ENCODE results near the gene RASAL2. TPM values are rescaled to one million over a fixed set of nuclear protein-coding genes. Genes with fewer than 3 reads are reported as not detected.

RASAL2 gene
- total and polyA plus RNA-seq, 2 experiments from 2014 or later, result 16.0 to 42.2 TPM

DNA sequence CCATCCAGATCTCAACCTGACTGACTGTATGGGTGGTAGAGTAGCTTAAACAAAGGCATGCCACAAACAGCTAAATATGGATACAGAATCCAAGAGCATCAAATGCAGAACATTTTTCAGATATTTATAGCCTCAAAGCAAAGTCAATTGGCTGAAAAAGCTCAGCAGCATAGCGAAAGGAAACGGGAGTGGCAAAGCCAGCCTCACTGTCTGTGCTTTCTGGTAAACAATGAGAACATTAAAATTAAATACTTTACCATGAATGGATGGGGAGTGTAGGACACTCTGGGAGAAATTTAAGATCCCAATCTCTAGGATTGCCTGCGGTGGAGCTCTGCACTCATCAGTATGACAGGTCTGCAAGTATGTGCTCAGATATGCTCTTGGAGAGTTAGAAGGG lies 4.4 kb downstream of the RASAL2 start:
- Mint-ChIP-seq H3K27ac (no peak overlapping the region), H3K9me3 (no peaks in the 10 kb centered on the region), H3K4me1 (peaks cover 47% of the 10 kb centered on the region), H3K36me3 (ENCODE audit: low read depth) (no peaks in the 10 kb centered on the region), H3K4me3 (no peak overlapping the region), H3K27me3 (ENCODE audit: insufficient read depth, low read depth, poor library complexity) (no peaks in the 10 kb centered on the region)
- ATAC-seq, result no peak
- TF ChIP-seq ZNF114 (CRISPR knock-in tag; IDR thresholded peaks at IDR 0.05) (no peak), EZH2 (IDR thresholded peaks at IDR 0.05; ENCODE audit: low read depth, unreplicated experiment) (no peak)
- Histone ChIP-seq H3K9me2 (ENCODE audit: insufficient read depth) (no peaks in the 10 kb centered on the region), H3K4me3 (no peak overlapping the region), H4K20me1 (replicated peaks; ENCODE audit: insufficient read depth) (peaks cover 24% of the 10 kb centered on the region), H3K36me3 (ENCODE audit: insufficient read depth) (no peaks in the 10 kb centered on the region), H3K27ac (ENCODE audit: low read depth) (no peak overlapping the region; the same call in 1 of the 2 replicates), H3K4me2 (peak overlapping the region; percentile 37; the same call in 1 of the 2 replicates), H3K4me1 (ENCODE audit: insufficient read depth) (peaks cover 46% of the 10 kb centered on the region), H3K27me3 (ENCODE audit: insufficient read depth) (no peaks in the 10 kb centered on the region), H2AFZ (no peak overlapping the region), H3K79me2 (replicated peaks; ENCODE audit: insufficient read depth) (peaks cover 90% of the 10 kb centered on the region), H3F3A (replicated peaks; ENCODE audit: low read depth) (0 out of 2 replicates have a peak, but pooled peaks cover 3% of the 10 kb centered on the region)
- no peak for DNase-seq (ENCODE audit: low spot score)

DNA sequence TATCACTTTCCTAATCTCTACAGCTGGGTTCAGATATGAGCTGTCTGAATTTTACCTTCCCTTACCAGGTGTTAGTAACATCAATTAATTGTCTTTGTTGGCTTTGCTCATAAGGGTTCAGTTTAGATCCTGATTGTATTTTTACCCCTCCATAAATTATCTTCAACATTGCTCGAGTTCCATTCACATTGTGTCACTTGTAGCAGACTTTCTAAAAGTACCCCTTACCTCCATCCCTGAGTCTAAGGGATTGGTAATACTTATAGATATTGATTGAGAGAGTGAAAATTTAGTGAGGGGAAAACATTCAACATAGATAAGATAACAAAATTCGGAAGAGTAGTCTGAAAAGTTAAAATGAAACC lies 7.3 kb downstream of the RASAL2 start:
- Mint-ChIP-seq H3K4me3 (no peak overlapping the region), H3K36me3 (ENCODE audit: low read depth) (no peaks in the 10 kb centered on the region), H3K27ac (no peak overlapping the region), H3K9me3 (no peaks in the 10 kb centered on the region), H3K4me1 (peaks cover 44% of the 10 kb centered on the region), H3K27me3 (ENCODE audit: insufficient read depth, low read depth, poor library complexity) (no peaks in the 10 kb centered on the region)
- Histone ChIP-seq H3K4me1 (ENCODE audit: insufficient read depth) (peaks cover 31% of the 10 kb centered on the region), H3K4me2 (no peak overlapping the region), H3K27me3 (ENCODE audit: insufficient read depth) (no peaks in the 10 kb centered on the region), H4K20me1 (replicated peaks; ENCODE audit: insufficient read depth) (peaks cover 9% of the 10 kb centered on the region; the same call in 1 of the 2 replicates), H3K79me2 (replicated peaks; ENCODE audit: insufficient read depth) (peaks cover 100% of the 10 kb centered on the region), H3K36me3 (ENCODE audit: insufficient read depth) (no peaks in the 10 kb centered on the region), H3F3A (replicated peaks; ENCODE audit: low read depth) (no peaks in the 10 kb centered on the region), H3K4me3 (no peak overlapping the region), H2AFZ (no peak overlapping the region), H3K9me2 (ENCODE audit: insufficient read depth) (no peaks in the 10 kb centered on the region), H3K27ac (ENCODE audit: low read depth) (no peak overlapping the region)
- DNase-seq (ENCODE audit: low spot score) (no peak), ATAC-seq (no peak)
- no peak for TF ChIP-seq EZH2phosphoT487 (IDR thresholded peaks at IDR 0.05; ENCODE audit: unreplicated experiment)

DNA sequence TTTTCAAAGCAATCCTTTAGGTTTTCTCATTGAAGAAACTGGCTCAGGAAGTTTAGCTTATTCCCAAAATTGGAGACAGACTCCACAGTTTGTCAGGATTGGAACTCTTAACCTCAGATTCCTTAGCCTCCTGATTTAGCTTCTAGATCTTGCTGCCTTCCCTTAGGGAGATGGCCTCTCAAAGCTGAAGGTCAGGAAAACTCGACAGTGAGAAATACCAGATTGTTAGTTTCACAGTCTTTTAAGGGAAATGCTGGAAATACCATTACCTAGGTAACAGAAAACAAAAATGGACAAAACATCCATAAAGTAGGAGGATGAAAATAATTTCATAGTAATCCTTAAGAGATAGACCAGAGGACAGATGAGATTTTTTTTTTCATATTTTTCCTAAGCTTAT lies 7.8 kb downstream of the RASAL2 start:
- Mint-ChIP-seq H3K27me3 (ENCODE audit: insufficient read depth, low read depth, poor library complexity) (no peaks in the 10 kb centered on the region), H3K36me3 (ENCODE audit: low read depth) (no peaks in the 10 kb centered on the region), H3K4me1 (peaks cover 40% of the 10 kb centered on the region), H3K9me3 (no peaks in the 10 kb centered on the region), H3K27ac (no peak overlapping the region), H3K4me3 (no peak overlapping the region)
- no peak overlapping the region for H2AFZ ChIP-seq
- H3K4me3 ChIP-seq, result no peak overlapping the region
- H3K9me2 ChIP-seq (ENCODE audit: insufficient read depth), result no peaks in the 10 kb centered on the region
- H3K36me3 ChIP-seq (ENCODE audit: insufficient read depth), result no peaks in the 10 kb centered on the region
- peaks cover 100% of the 10 kb centered on the region for H3K79me2 ChIP-seq (replicated peaks; ENCODE audit: insufficient read depth)
- ATAC-seq (no peak), DNase-seq (ENCODE audit: low spot score) (no peak)
- H3K4me2 ChIP-seq, result no peak overlapping the region
- H3K4me1 ChIP-seq (ENCODE audit: insufficient read depth), result peaks cover 30% of the 10 kb centered on the region
- peaks cover 7% of the 10 kb centered on the region; the same call in 1 of the 2 replicates for H4K20me1 ChIP-seq (replicated peaks; ENCODE audit: insufficient read depth)
- H3K27ac ChIP-seq (ENCODE audit: low read depth), result no peak overlapping the region
- H3F3A ChIP-seq (replicated peaks; ENCODE audit: low read depth), result no peaks in the 10 kb centered on the region
- H3K27me3 ChIP-seq (ENCODE audit: insufficient read depth), result no peaks in the 10 kb centered on the region
- no peak for TF ChIP-seq POLR2AphosphoS5 (IDR thresholded peaks at IDR 0.05; ENCODE audit: low read depth)
- no peak for TF ChIP-seq EZH2phosphoT487 (IDR thresholded peaks at IDR 0.05; ENCODE audit: unreplicated experiment)
- TF ChIP-seq, protein P1, sequence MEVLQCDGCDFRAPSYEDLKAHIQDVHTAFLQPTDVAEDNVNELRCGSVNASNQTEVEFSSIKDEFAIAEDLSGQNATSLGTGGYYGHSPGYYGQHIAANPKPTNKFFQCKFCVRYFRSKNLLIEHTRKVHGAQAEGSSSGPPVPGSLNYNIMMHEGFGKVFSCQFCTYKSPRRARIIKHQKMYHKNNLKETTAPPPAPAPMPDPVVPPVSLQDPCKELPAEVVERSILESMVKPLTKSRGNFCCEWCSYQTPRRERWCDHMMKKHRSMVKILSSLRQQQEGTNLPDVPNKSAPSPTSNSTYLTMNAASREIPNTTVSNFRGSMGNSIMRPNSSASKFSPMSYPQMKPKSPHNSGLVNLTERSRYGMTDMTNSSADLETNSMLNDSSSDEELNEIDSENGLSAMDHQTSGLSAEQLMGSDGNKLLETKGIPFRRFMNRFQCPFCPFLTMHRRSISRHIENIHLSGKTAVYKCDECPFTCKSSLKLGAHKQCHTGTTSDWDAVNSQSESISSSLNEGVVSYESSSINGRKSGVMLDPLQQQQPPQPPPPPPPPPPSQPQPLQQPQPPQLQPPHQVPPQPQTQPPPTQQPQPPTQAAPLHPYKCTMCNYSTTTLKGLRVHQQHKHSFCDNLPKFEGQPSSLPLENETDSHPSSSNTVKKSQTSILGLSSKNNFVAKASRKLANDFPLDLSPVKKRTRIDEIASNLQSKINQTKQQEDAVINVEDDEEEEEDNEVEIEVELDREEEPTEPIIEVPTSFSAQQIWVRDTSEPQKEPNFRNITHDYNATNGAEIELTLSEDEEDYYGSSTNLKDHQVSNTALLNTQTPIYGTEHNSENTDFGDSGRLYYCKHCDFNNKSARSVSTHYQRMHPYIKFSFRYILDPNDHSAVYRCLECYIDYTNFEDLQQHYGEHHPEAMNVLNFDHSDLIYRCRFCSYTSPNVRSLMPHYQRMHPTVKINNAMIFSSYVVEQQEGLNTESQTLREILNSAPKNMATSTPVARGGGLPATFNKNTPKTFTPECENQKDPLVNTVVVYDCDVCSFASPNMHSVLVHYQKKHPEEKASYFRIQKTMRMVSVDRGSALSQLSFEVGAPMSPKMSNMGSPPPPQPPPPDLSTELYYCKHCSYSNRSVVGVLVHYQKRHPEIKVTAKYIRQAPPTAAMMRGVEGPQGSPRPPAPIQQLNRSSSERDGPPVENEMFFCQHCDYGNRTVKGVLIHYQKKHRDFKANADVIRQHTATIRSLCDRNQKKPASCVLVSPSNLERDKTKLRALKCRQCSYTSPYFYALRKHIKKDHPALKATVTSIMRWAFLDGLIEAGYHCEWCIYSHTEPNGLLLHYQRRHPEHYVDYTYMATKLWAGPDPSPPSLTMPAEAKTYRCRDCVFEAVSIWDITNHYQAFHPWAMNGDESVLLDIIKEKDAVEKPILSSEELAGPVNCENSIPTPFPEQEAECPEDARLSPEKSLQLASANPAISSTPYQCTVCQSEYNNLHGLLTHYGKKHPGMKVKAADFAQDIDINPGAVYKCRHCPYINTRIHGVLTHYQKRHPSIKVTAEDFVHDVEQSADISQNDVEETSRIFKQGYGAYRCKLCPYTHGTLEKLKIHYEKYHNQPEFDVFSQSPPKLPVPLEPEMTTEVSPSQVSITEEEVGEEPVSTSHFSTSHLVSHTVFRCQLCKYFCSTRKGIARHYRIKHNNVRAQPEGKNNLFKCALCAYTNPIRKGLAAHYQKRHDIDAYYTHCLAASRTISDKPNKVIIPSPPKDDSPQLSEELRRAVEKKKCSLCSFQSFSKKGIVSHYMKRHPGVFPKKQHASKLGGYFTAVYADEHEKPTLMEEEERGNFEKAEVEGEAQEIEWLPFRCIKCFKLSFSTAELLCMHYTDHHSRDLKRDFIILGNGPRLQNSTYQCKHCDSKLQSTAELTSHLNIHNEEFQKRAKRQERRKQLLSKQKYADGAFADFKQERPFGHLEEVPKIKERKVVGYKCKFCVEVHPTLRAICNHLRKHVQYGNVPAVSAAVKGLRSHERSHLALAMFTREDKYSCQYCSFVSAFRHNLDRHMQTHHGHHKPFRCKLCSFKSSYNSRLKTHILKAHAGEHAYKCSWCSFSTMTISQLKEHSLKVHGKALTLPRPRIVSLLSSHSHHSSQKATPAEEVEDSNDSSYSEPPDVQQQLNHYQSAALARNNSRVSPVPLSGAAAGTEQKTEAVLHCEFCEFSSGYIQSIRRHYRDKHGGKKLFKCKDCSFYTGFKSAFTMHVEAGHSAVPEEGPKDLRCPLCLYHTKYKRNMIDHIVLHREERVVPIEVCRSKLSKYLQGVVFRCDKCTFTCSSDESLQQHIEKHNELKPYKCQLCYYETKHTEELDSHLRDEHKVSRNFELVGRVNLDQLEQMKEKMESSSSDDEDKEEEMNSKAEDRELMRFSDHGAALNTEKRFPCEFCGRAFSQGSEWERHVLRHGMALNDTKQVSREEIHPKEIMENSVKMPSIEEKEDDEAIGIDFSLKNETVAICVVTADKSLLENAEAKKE (CRISPR knock-in tag; IDR thresholded peaks at IDR 0.05), result no peak
- no peak for TF ChIP-seq EZH2 (IDR thresholded peaks at IDR 0.05; ENCODE audit: low read depth, unreplicated experiment)
- TF ChIP-seq, protein P2, sequence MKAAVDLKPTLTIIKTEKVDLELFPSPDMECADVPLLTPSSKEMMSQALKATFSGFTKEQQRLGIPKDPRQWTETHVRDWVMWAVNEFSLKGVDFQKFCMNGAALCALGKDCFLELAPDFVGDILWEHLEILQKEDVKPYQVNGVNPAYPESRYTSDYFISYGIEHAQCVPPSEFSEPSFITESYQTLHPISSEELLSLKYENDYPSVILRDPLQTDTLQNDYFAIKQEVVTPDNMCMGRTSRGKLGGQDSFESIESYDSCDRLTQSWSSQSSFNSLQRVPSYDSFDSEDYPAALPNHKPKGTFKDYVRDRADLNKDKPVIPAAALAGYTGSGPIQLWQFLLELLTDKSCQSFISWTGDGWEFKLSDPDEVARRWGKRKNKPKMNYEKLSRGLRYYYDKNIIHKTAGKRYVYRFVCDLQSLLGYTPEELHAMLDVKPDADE (IDR thresholded peaks at IDR 0.05), result no peak

Measured in GM23338 (cell line).